Measurements from ENCODE around the gene MYRIP. TPM values are rescaled to one million over a fixed set of nuclear protein-coding genes. Genes with fewer than 3 reads are reported as not detected.

The MYRIP gene
- total and polyA plus RNA-seq, 4 experiments from 2014 or later, result not detected

- CTCF ChIA-PET (ENCODE audit: partially characterized antibody), result interaction anchor here (1.6 to 9.2 kb wide), 2 partner anchors 7 to 19 kb away, joined by 6 to 53 read pairs; no protein-coding TSS in a partner anchor
- no peaks in the 10 kb centered on the region for H3K9me3 Mint-ChIP-seq
Measured at GRCh38 chr3:40172560-40172959, 363.2 kb downstream of the MYRIP start.

GRCh38 chr3:40173227-40173721 is 363.9 kb downstream of the MYRIP start:
- H3K4me1 Mint-ChIP-seq, result peaks cover 0 to 4% (median 3%) of the 10 kb centered on the region in 4 donors
- no peaks in the 10 kb centered on the region for H3K9me3 Mint-ChIP-seq
- H3K36me3 ChIP-seq (ENCODE audit: insufficient read depth, low read length), result no peaks in the 10 kb centered on the region
- H3K27me3 ChIP-seq (ENCODE audit: insufficient read depth, low read length), result no peaks in the 10 kb centered on the region
- no peak for DNase-seq
- H3K4me1 ChIP-seq (ENCODE audit: insufficient read depth, low read length), result no peaks in the 10 kb centered on the region
- H3K36me3 Mint-ChIP-seq, result no peaks in the 10 kb centered on the region
- H3K4me3 Mint-ChIP-seq, result no peak overlapping the region
- no peaks in the 10 kb centered on the region for H3K9me3 ChIP-seq (ENCODE audit: control insufficient read depth in 1 of 2, low read length in 2 of 2)
- peaks cover 4 to 17% of the 10 kb centered on the region in 2 donors for H3K27me3 Mint-ChIP-seq
- intact Hi-C loops (cut with micrococcal nuclease), result no loop called here
- CTCF ChIA-PET (ENCODE audit: partially characterized antibody), result interaction anchor here (1.6 to 9.2 kb wide), 2 partner anchors 7 to 18 kb away, joined by 6 to 53 read pairs; no protein-coding TSS in a partner anchor
- POLR2A ChIA-PET (ENCODE audit: partially characterized antibody), result no interaction called here
- no peak overlapping the region for H3K27ac ChIP-seq (ENCODE audit: low read depth, low read length)
- H3K4me3 ChIP-seq (ENCODE audit: low read length in 2 of 2), result no peak overlapping the region
- H3K27ac Mint-ChIP-seq, result no peak overlapping the region

More at GRCh38 chr3:40172560-40172959, 363.2 kb downstream of the MYRIP start:
- intact Hi-C loops (cut with micrococcal nuclease), result no loop called here
- no peak overlapping the region for H3K4me3 Mint-ChIP-seq
- DNase-seq, result no peak
- Histone ChIP-seq H3K9me3 (ENCODE audit: control insufficient read depth in 1 of 2, low read length in 2 of 2) (no peaks in the 10 kb centered on the region), H3K36me3 (ENCODE audit: insufficient read depth, low read length) (no peaks in the 10 kb centered on the region), H3K4me3 (ENCODE audit: low read length in 2 of 2) (no peak overlapping the region), H3K4me1 (ENCODE audit: insufficient read depth, low read length) (no peaks in the 10 kb centered on the region), H3K27me3 (ENCODE audit: insufficient read depth, low read length) (no peaks in the 10 kb centered on the region), H3K27ac (ENCODE audit: low read depth, low read length) (no peak overlapping the region)
- POLR2A ChIA-PET (ENCODE audit: partially characterized antibody), result no interaction called here
- H3K4me1 Mint-ChIP-seq, result peaks cover 0 to 4% (median 3%) of the 10 kb centered on the region in 4 donors
- H3K27ac Mint-ChIP-seq, result no peak overlapping the region
- no peaks in the 10 kb centered on the region for H3K36me3 Mint-ChIP-seq
- peaks cover 4 to 17% of the 10 kb centered on the region in 2 donors for H3K27me3 Mint-ChIP-seq

- H3K4me3 ChIP-seq (ENCODE audit: low read length in 2 of 2), result no peak overlapping the region
- H3K9me3 ChIP-seq (ENCODE audit: control insufficient read depth in 1 of 2, low read length in 2 of 2), result no peaks in the 10 kb centered on the region
- no peaks in the 10 kb centered on the region for H3K36me3 ChIP-seq (ENCODE audit: insufficient read depth, low read length)
- no peak overlapping the region for H3K27ac ChIP-seq (ENCODE audit: low read depth, low read length)
- H3K4me1 Mint-ChIP-seq, result no peaks in the 10 kb centered on the region
- H3K4me3 Mint-ChIP-seq, result no peak overlapping the region
- ChIA-PET CTCF (ENCODE audit: partially characterized antibody) (interaction anchor here (0.8 to 6.5 kb wide), 5 partner anchors 8 to 139 kb away, joined by 4 to 68 read pairs (median 5); no protein-coding TSS in a partner anchor), POLR2A (ENCODE audit: partially characterized antibody) (no interaction called here)
- no peak overlapping the region for H3K27ac Mint-ChIP-seq
- intact Hi-C loops (cut with micrococcal nuclease), result no loop called here
- no peak for DNase-seq
- H3K4me1 ChIP-seq (ENCODE audit: insufficient read depth, low read length), result no peaks in the 10 kb centered on the region
- H3K27me3 ChIP-seq (ENCODE audit: insufficient read depth, low read length), result no peaks in the 10 kb centered on the region
- peaks cover 2 to 5% of the 10 kb centered on the region in 2 donors for H3K27me3 Mint-ChIP-seq
- H3K36me3 Mint-ChIP-seq, result no peaks in the 10 kb centered on the region
- no peaks in the 10 kb centered on the region for H3K9me3 Mint-ChIP-seq
Measured at GRCh38 chr3:40178012-40178594, 368.7 kb downstream of the MYRIP start.

- DNase-seq, result peak; percentile 19 to 48 (median 25)
- Histone ChIP-seq H3K9me3 (ENCODE audit: control insufficient read depth in 1 of 2, low read length in 2 of 2) (no peaks in the 10 kb centered on the region), H3K36me3 (ENCODE audit: insufficient read depth, low read length) (no peaks in the 10 kb centered on the region), H3K27ac (ENCODE audit: low read depth, low read length) (no peak overlapping the region), H3K27me3 (ENCODE audit: insufficient read depth, low read length) (no peaks in the 10 kb centered on the region), H3K4me3 (ENCODE audit: low read length in 2 of 2) (no peak overlapping the region), H3K4me1 (ENCODE audit: insufficient read depth, low read length) (no peaks in the 10 kb centered on the region)
- Mint-ChIP-seq H3K36me3 (no peaks in the 10 kb centered on the region), H3K9me3 (no peaks in the 10 kb centered on the region), H3K27me3 (peaks cover 0 to 1% of the 10 kb centered on the region in 2 donors), H3K4me3 (no peak overlapping the region), H3K4me1 (no peaks in the 10 kb centered on the region), H3K27ac (no peak overlapping the region)
- POLR2A ChIA-PET (ENCODE audit: partially characterized antibody), result no interaction called here
- intact Hi-C loops (cut with micrococcal nuclease), result no loop called here
- CTCF ChIA-PET (ENCODE audit: partially characterized antibody), result interaction anchor here (0.6 to 6.5 kb wide), 9 partner anchors 8 to 1113 kb away, joined by 3 to 68 read pairs (median 5); no protein-coding TSS in a partner anchor
Measured at GRCh38 chr3:40179016-40179415, 369.6 kb downstream of the MYRIP start.

- ChIA-PET CTCF (ENCODE audit: partially characterized antibody) (interaction anchor here (1.3 to 6.5 kb wide), 4 partner anchors 10 to 764 kb away, joined by 3 to 68 read pairs (median 28); no protein-coding TSS in a partner anchor), POLR2A (ENCODE audit: partially characterized antibody) (no interaction called here)
- Mint-ChIP-seq H3K27ac (no peak overlapping the region), H3K27me3 (no peaks in the 10 kb centered on the region), H3K36me3 (no peaks in the 10 kb centered on the region), H3K4me1 (no peaks in the 10 kb centered on the region), H3K4me3 (no peak overlapping the region), H3K9me3 (no peaks in the 10 kb centered on the region)
- intact Hi-C loops (cut with micrococcal nuclease), result no loop called here
- H3K36me3 ChIP-seq (ENCODE audit: insufficient read depth, low read length), result no peaks in the 10 kb centered on the region
- no peak for DNase-seq
- no peak overlapping the region for H3K4me3 ChIP-seq (ENCODE audit: low read length in 2 of 2)
- H3K27ac ChIP-seq (ENCODE audit: low read depth, low read length), result no peak overlapping the region
- H3K27me3 ChIP-seq (ENCODE audit: insufficient read depth, low read length), result no peaks in the 10 kb centered on the region
- no peaks in the 10 kb centered on the region for H3K9me3 ChIP-seq (ENCODE audit: control insufficient read depth in 1 of 2, low read length in 2 of 2)
- no peaks in the 10 kb centered on the region for H3K4me1 ChIP-seq (ENCODE audit: insufficient read depth, low read length)
Measured at GRCh38 chr3:40181182-40181581, 371.8 kb downstream of the MYRIP start.

- Mint-ChIP-seq H3K4me1 (no peaks in the 10 kb centered on the region), H3K36me3 (no peaks in the 10 kb centered on the region), H3K27ac (no peak overlapping the region), H3K9me3 (no peaks in the 10 kb centered on the region), H3K27me3 (no peaks in the 10 kb centered on the region), H3K4me3 (no peak overlapping the region)
- no peaks in the 10 kb centered on the region for H3K27me3 ChIP-seq (ENCODE audit: insufficient read depth, low read length)
- ChIA-PET CTCF (ENCODE audit: partially characterized antibody) (no interaction called here), POLR2A (ENCODE audit: partially characterized antibody) (no interaction called here)
- H3K4me1 ChIP-seq (ENCODE audit: insufficient read depth, low read length), result no peaks in the 10 kb centered on the region
- H3K4me3 ChIP-seq (ENCODE audit: low read length in 2 of 2), result no peak overlapping the region
- no peaks in the 10 kb centered on the region for H3K36me3 ChIP-seq (ENCODE audit: insufficient read depth, low read length)
- H3K27ac ChIP-seq (ENCODE audit: low read depth, low read length), result no peak overlapping the region
- no peaks in the 10 kb centered on the region for H3K9me3 ChIP-seq (ENCODE audit: control insufficient read depth in 1 of 2, low read length in 2 of 2)
- no peak for DNase-seq
- intact Hi-C loops (cut with micrococcal nuclease), result no loop called here
Measured at GRCh38 chr3:40185029-40185695, 375.8 kb downstream of the MYRIP start.

GRCh38 chr3:40186508-40186907 is 377.1 kb downstream of the MYRIP start:
- Mint-ChIP-seq H3K27ac (no peak overlapping the region), H3K4me3 (no peak overlapping the region), H3K4me1 (no peaks in the 10 kb centered on the region), H3K27me3 (no peaks in the 10 kb centered on the region), H3K9me3 (no peaks in the 10 kb centered on the region), H3K36me3 (no peaks in the 10 kb centered on the region)
- Histone ChIP-seq H3K4me3 (ENCODE audit: low read length in 2 of 2) (no peak overlapping the region), H3K36me3 (ENCODE audit: insufficient read depth, low read length) (no peaks in the 10 kb centered on the region), H3K9me3 (ENCODE audit: control insufficient read depth in 1 of 2, low read length in 2 of 2) (no peaks in the 10 kb centered on the region), H3K27ac (ENCODE audit: low read depth, low read length) (no peak overlapping the region), H3K27me3 (ENCODE audit: insufficient read depth, low read length) (no peaks in the 10 kb centered on the region), H3K4me1 (ENCODE audit: insufficient read depth, low read length) (no peaks in the 10 kb centered on the region)
- intact Hi-C loops (cut with micrococcal nuclease), result no loop called here
- ChIA-PET POLR2A (ENCODE audit: partially characterized antibody) (no interaction called here), CTCF (ENCODE audit: partially characterized antibody) (interaction anchor here (0.9 to 10.8 kb wide), 4 partner anchors 7 to 140 kb away, joined by 3 to 199 read pairs (median 6); no protein-coding TSS in a partner anchor)
- no peak for DNase-seq

Data from CD4-positive, alpha-beta memory T cell (primary cell).